ENCODE results near the gene VAMP8.

- no peak for TF ChIP-seq POLR2A (IDR thresholded peaks at IDR 0.05; ENCODE audit: extremely low read depth, insufficient read length)
- TF ChIP-seq CTCF (IDR thresholded peaks at IDR 0.05; ENCODE audit: low read depth, low read length), result no peak
- no peak for TF ChIP-seq MYC (IDR thresholded peaks at IDR 0.05; ENCODE audit: low read depth, low read length)
Measured at GRCh38 chr2:85598594-85599340, 21.4 kb downstream of the VAMP8 start.
